PC-9 (cell line): Measurements from ENCODE around the gene NOP53. TPM values are rescaled to one million over a fixed set of nuclear protein-coding genes. Genes with fewer than 3 reads are reported as not detected.

Experiments
- BruUV-seq: library from RNA; stranded (reverse); fragments of 400-500 nt; replicated peaks from 2 replicates; lab custom pipeline; 2021; lab: Mats Ljungman, UMichigan
- CTCF ChIA-PET: fragments of 300-600 bp; sonication (Branson Sonifier 250); formaldehyde crosslinking; loops from one replicate; lab custom pipeline; 2022; ENCODE audit warnings: antibody characterized with exemption; lab: Charles Lee
- POLR2A ChIA-PET: fragments of 300-600 bp; sonication (Branson Sonifier 250); formaldehyde crosslinking; loops from one replicate; lab custom pipeline; 2022; ENCODE audit warnings: antibody characterized with exemption; ENCODE audit not compliant: unreplicated experiment; lab: Charles Lee
- DNase-seq, 2 experiments: peaks; one replicate each; pipeline versions ENCODE4 v3.0.0 to v3.0.0-alpha.2; 2015 to 2022; ENCODE audit warnings: mixed read lengths in 1 of 2
- H2AFZ ChIP-seq: fragments of 200-600 bp; sonication (generic); 2 replicates; pipeline ENCODE4 v1.8.1; 2017; ENCODE audit warnings: antibody characterized with exemption
- H3F3A ChIP-seq: fragments of 200-600 bp; sonication (generic); 2 replicates; pipeline ENCODE4 v1.8.1; 2017; ENCODE audit warnings: antibody characterized with exemption, mild to moderate bottlenecking, low read depth; ENCODE audit not compliant: insufficient read depth
- H3K27ac ChIP-seq: fragments of 200-600 bp; sonication (generic); 2 replicates; pipeline ENCODE4 v1.6.1; 2016; ENCODE audit warnings: mixed run types
- H3K27me3 ChIP-seq: fragments of 200-600 bp; sonication (generic); 2 replicates; pipeline ENCODE4 v1.6.1; 2016; ENCODE audit warnings: low read depth, mixed run types; ENCODE audit not compliant: insufficient read depth
- H3K36me3 ChIP-seq: fragments of 200-600 bp; sonication (generic); 2 replicates; pipeline ENCODE4 v1.6.1; 2016; ENCODE audit warnings: low read depth, mixed run types
- H3K4me1 ChIP-seq: fragments of 200-600 bp; sonication (generic); replicated peaks from 2 replicates; pipeline ENCODE4 v1.6.1; 2016; ENCODE audit warnings: mixed run types; ENCODE audit not compliant: insufficient read depth
- H3K4me2 ChIP-seq: fragments of 200-600 bp; sonication (generic); 2 replicates; pipeline ENCODE4 v1.6.1; 2017; ENCODE audit warnings: mixed run types
- H3K4me3 ChIP-seq: fragments of 200-600 bp; sonication (generic); 2 replicates; pipeline ENCODE4 v1.6.1; 2016; ENCODE audit warnings: mixed run types
- H3K79me2 ChIP-seq: fragments of 200-600 bp; sonication (generic); 2 replicates; pipeline ENCODE4 v1.6.1; 2017; ENCODE audit warnings: low read depth, mixed run types
- H3K9me2 ChIP-seq: fragments of 200-600 bp; sonication (generic); 2 replicates; pipeline ENCODE4 v1.8.1; 2017; ENCODE audit warnings: mild to moderate bottlenecking; ENCODE audit not compliant: insufficient read depth
- H3K9me3 ChIP-seq: fragments of 200-600 bp; sonication (generic); 2 replicates; pipeline ENCODE4 v1.8.1; 2016; ENCODE audit warnings: low read depth; ENCODE audit not compliant: insufficient read depth
- H4K20me1 ChIP-seq: fragments of 200-600 bp; sonication (generic); 2 replicates; pipeline ENCODE4 v1.8.1; 2017; ENCODE audit not compliant: insufficient read depth
- CTCF ChIP-seq: fragments of 200-600 bp; sonication (generic); conservative IDR thresholded peaks from 2 replicates; pipeline ENCODE4 v1.6.1; 2017; ENCODE audit warnings: mixed run types, antibody characterized with exemption, mild to moderate bottlenecking, moderate library complexity
- EZH2 ChIP-seq: fragments of 200-600 bp; sonication (generic); IDR thresholded peaks from 2 replicates; pipeline ENCODE4 v1.8.0; 2017; ENCODE audit warnings: antibody characterized with exemption, low read depth
- intact Hi-C: fragments of 100-400 bp; cut with micrococcal nuclease; formaldehyde crosslinking; loops from one replicate; pipeline ENCODE4 v1.10.0; 2022; ENCODE audit not compliant: unreplicated experiment
- total RNA-seq: library from RNA; stranded (reverse); gene quantifications from 2 replicates; pipeline ENCODE4 v1.2.3, GENCODE V29; 2021

NOP53 gene
- total RNA-seq, 1 experiment from 2014 or later, result 225 TPM

- Histone ChIP-seq H3K4me3 (no peak overlapping the region), H3K27ac (no peak overlapping the region), H3K9me2 (no peaks in the 10 kb centered on the region), H3K36me3 (no peaks in the 10 kb centered on the region), H3K9me3 (no peaks in the 10 kb centered on the region), H3K4me1 (no peaks in the 10 kb centered on the region), H4K20me1 (no peaks in the 10 kb centered on the region), H3F3A (peaks cover 27% of the 10 kb centered on the region), H2AFZ (0 out of 2 replicates have a peak overlapping the region, but pooled peaks have one; percentile 18), H3K79me2 (no peaks in the 10 kb centered on the region), H3K27me3 (no peaks in the 10 kb centered on the region), H3K4me2 (0 out of 2 replicates have a peak overlapping the region, but pooled peaks have one; percentile 35)
- CTCF ChIA-PET, result interaction anchor here (0.5 to 2.1 kb wide), 10 partner anchors 16 to 414 kb away, joined by 3 to 27 read pairs (median 4); partner anchors contain the start of gene KPTN
- peak; percentile 71 to 82 for DNase-seq
- POLR2A ChIA-PET, result no interaction called here
- BruUV-seq, result no TSS peak
- intact Hi-C loops, result loop anchor here (1.0 to 10.0 kb wide), 2 partner anchors 271 to 423 kb away; no protein-coding TSS in a partner anchor
- TF ChIP-seq CTCF, result peak; percentile 93
- no peak for TF ChIP-seq EZH2
These were observed 38.0 kb upstream of the NOP53 start for GRCh38 chr19:47707135-47707925.

- H3F3A ChIP-seq, result peaks cover 16% of the 10 kb centered on the region
- H2AFZ ChIP-seq, result no peak overlapping the region
- intact Hi-C loops, result no loop called here
- POLR2A ChIA-PET, result no interaction called here
- no peak overlapping the region for H3K27ac ChIP-seq
- no peak overlapping the region for H3K4me2 ChIP-seq
- H4K20me1 ChIP-seq, result no peaks in the 10 kb centered on the region
- no TSS peak for BruUV-seq
- no peak for TF ChIP-seq EZH2
- TF ChIP-seq CTCF, result no peak
- no peak for DNase-seq
- no peaks in the 10 kb centered on the region for H3K9me2 ChIP-seq
- H3K9me3 ChIP-seq, result no peaks in the 10 kb centered on the region
- no peaks in the 10 kb centered on the region for H3K36me3 ChIP-seq
- H3K4me1 ChIP-seq, result 0 out of 2 replicates have a peak, but pooled peaks cover 5% of the 10 kb centered on the region
- no peaks in the 10 kb centered on the region for H3K79me2 ChIP-seq
- no peaks in the 10 kb centered on the region for H3K27me3 ChIP-seq
- no peak overlapping the region for H3K4me3 ChIP-seq
- CTCF ChIA-PET, result interaction anchor here (0.6 to 0.7 kb wide), 2 partner anchors 10 to 395 kb away, joined by 3 to 6 read pairs; no protein-coding TSS in a partner anchor
These were observed 33.6 kb upstream of the NOP53 start for GRCh38 chr19:47711652-47712242.
